ENCODE measurements around the gene TTLL10. TPM values are rescaled to one million over a fixed set of nuclear protein-coding genes. Genes with fewer than 3 reads are reported as not detected.
"Not testable (repeated sequence)": the region's sequence is repeated elsewhere in the genome, so short reads cannot be mapped to it uniquely, and the experiment has no call there.

The TTLL10 gene
- total RNA-seq, 1 experiment from 2014 or later: 4.0 TPM

DNA sequence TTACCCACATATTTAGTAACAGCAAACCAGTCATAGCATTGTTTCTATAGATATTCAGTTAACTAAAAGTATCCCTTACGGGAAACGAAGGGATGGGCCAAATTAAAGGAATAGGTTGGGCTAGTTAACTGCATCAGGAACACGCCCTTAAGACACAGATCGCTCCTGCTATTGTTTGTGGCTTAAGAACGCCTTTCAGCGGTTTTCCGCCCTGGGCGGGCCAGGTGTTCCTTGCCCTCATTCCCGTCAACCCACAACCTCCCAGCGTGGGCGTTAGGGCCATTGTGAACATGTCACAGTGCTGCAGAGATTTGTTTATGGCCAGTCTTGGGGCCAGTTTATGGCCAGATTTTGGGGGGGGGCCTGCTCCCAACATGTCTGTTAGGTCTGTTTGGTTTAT, 18.1 kb downstream of the TTLL10 start:
- ChIA-PET POLR2A (ENCODE audit: unreplicated experiment) (no interaction called here), CTCF (no interaction called here)
- Histone ChIP-seq H3K4me3 (no peak overlapping the region), H3K9me2 (ENCODE audit: insufficient read depth) (no peaks in the 10 kb centered on the region), H3K9me3 (ENCODE audit: insufficient read depth, low read depth) (no peaks in the 10 kb centered on the region), H3K27ac (no peak overlapping the region), H3K4me1 (replicated peaks; ENCODE audit: insufficient read depth) (no peaks in the 10 kb centered on the region), H4K20me1 (ENCODE audit: insufficient read depth) (no peaks in the 10 kb centered on the region), H3K79me2 (ENCODE audit: low read depth) (no peaks in the 10 kb centered on the region), H2AFZ (no peak overlapping the region), H3F3A (ENCODE audit: insufficient read depth, low read depth) (0 out of 2 replicates have a peak, but pooled peaks cover 10% of the 10 kb centered on the region), H3K4me2 (no peak overlapping the region), H3K36me3 (ENCODE audit: low read depth) (no peaks in the 10 kb centered on the region), H3K27me3 (ENCODE audit: insufficient read depth, low read depth) (no peaks in the 10 kb centered on the region)
- TF ChIP-seq EZH2 (IDR thresholded peaks at IDR 0.05; ENCODE audit: low read depth): no peak
- TF ChIP-seq, protein P1, sequence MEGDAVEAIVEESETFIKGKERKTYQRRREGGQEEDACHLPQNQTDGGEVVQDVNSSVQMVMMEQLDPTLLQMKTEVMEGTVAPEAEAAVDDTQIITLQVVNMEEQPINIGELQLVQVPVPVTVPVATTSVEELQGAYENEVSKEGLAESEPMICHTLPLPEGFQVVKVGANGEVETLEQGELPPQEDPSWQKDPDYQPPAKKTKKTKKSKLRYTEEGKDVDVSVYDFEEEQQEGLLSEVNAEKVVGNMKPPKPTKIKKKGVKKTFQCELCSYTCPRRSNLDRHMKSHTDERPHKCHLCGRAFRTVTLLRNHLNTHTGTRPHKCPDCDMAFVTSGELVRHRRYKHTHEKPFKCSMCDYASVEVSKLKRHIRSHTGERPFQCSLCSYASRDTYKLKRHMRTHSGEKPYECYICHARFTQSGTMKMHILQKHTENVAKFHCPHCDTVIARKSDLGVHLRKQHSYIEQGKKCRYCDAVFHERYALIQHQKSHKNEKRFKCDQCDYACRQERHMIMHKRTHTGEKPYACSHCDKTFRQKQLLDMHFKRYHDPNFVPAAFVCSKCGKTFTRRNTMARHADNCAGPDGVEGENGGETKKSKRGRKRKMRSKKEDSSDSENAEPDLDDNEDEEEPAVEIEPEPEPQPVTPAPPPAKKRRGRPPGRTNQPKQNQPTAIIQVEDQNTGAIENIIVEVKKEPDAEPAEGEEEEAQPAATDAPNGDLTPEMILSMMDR (conservative IDR thresholded peaks at IDR 0.05): no peak
- intact Hi-C loops (cut with micrococcal nuclease; ENCODE audit: unreplicated experiment): no loop called here
- BruUV-seq (replicated peaks): no TSS peak
- no peak for DNase-seq

DNA sequence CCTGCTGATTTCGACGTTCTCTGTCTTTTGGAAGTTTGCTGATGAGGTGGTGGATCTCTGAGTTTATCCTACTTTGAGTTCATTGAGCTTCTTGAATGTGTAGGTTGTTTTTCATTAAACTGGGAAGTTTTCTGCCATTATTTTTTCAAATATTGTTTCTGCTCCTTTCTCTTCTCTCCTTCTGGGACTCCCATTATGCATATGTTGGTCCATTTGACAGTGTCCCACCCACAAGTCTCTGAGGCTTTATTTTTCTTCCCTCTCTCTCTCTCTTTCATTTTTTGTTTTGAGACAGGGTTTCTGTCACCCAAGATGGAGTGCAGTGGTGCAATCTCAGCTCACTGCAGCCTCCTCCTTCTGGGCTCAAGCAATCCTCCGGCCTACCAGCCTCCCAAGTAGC, 21.0 kb downstream of the TTLL10 start:
- ChIA-PET POLR2A (ENCODE audit: unreplicated experiment) (no interaction called here), CTCF (no interaction called here)
- Histone ChIP-seq H3K4me3 (no peak overlapping the region), H4K20me1 (ENCODE audit: insufficient read depth) (no peaks in the 10 kb centered on the region), H3K27me3 (ENCODE audit: insufficient read depth, low read depth) (no peaks in the 10 kb centered on the region), H3K9me3 (ENCODE audit: insufficient read depth, low read depth) (no peaks in the 10 kb centered on the region), H3K9me2 (ENCODE audit: insufficient read depth) (no peaks in the 10 kb centered on the region), H3K4me1 (replicated peaks; ENCODE audit: insufficient read depth) (no peaks in the 10 kb centered on the region), H3K79me2 (ENCODE audit: low read depth) (no peaks in the 10 kb centered on the region), H3F3A (ENCODE audit: insufficient read depth, low read depth) (0 out of 2 replicates have a peak, but pooled peaks cover 6% of the 10 kb centered on the region), H3K27ac (no peak overlapping the region), H3K36me3 (ENCODE audit: low read depth) (no peaks in the 10 kb centered on the region), H2AFZ (no peak overlapping the region), H3K4me2 (no peak overlapping the region)
- intact Hi-C loops (cut with micrococcal nuclease; ENCODE audit: unreplicated experiment): no loop called here
- DNase-seq: no peak
- no TSS peak for BruUV-seq (replicated peaks)
- TF ChIP-seq, protein P1 (conservative IDR thresholded peaks at IDR 0.05): no peak
- TF ChIP-seq EZH2 (IDR thresholded peaks at IDR 0.05; ENCODE audit: low read depth): no peak

DNA sequence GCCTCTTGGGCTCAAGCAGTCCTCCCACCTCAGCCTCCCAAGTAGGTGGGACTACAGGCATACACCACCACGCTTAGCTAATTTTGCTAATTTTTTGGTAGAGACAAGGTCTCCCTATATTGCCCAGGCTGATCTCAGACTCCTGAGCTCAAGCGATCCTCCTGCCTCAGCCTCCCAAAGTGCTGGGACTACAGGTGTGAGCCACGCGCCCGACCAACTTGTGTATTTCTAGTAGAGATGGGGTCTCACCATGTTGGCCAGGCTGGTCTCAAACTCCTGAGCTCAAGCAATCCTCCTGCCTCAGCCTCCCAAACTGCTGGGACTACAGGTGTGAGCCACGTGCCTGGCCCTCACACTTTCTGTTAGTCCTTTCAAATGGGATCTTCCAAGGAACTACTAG, 22.0 kb downstream of the TTLL10 start:
- H3K9me3 ChIP-seq (ENCODE audit: insufficient read depth, low read depth); H3K36me3 ChIP-seq (ENCODE audit: low read depth); H3K79me2 ChIP-seq (ENCODE audit: low read depth); BruUV-seq (replicated peaks); H3K4me3 ChIP-seq; H2AFZ ChIP-seq; DNase-seq; H3K4me1 ChIP-seq (replicated peaks; ENCODE audit: insufficient read depth); H3F3A ChIP-seq (ENCODE audit: insufficient read depth, low read depth); H3K4me2 ChIP-seq; CTCF ChIA-PET; H3K9me2 ChIP-seq (ENCODE audit: insufficient read depth); intact Hi-C loops (cut with micrococcal nuclease; ENCODE audit: unreplicated experiment); H4K20me1 ChIP-seq (ENCODE audit: insufficient read depth); H3K27ac ChIP-seq; H3K27me3 ChIP-seq (ENCODE audit: insufficient read depth, low read depth): not testable (repeated sequence)
- POLR2A ChIA-PET (ENCODE audit: unreplicated experiment): interaction anchor here (0.7 kb wide), 1 partner anchor 9 kb away, joined by 4 read pairs; no protein-coding TSS in a partner anchor

DNA sequence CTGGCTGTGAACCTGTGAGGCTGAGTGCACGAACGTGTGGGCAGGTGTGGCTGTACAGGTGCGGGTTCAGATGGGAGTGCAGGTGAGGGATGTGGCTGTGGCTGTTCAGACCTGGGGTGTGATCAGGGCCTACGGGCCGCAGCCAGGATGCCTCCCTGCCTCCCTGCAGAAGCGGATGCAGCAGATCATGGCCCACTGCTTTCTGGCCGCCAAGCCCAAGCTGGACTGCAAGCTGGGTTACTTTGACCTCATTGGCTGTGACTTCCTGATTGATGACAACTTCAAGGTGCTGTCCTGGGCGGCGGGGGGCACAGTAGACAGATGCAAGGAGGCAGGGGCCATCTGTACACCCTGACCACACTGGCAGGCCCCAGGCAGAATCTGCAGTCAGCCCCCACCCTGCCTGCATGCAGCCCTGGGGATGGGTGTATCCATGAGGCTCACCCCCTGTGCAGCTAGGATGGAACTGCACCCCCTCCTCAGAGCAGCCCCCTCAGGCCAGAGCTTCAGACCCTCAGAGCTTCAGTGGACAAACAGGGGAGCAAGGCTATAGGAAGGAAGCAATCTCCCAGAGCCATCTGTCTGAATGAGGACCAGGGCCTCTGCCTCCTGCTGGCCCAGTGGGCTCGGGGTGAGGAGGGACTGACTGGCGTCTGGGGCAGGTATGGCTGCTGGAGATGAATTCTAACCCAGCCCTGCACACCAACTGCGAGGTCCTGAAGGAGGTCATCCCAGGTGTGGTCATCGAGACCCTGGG, 22.9 kb downstream of the TTLL10 start:
- intact Hi-C loops (cut with micrococcal nuclease; ENCODE audit: unreplicated experiment): no loop called here
- Histone ChIP-seq H3K4me3 (no peak overlapping the region), H3K9me2 (ENCODE audit: insufficient read depth) (no peaks in the 10 kb centered on the region), H3K79me2 (ENCODE audit: low read depth) (no peaks in the 10 kb centered on the region), H3K4me1 (replicated peaks; ENCODE audit: insufficient read depth) (no peaks in the 10 kb centered on the region), H3K27ac (no peak overlapping the region), H3K27me3 (ENCODE audit: insufficient read depth, low read depth) (peaks cover 13% of the 10 kb centered on the region; the same call in 1 of the 2 replicates), H3K4me2 (no peak overlapping the region), H3K9me3 (ENCODE audit: insufficient read depth, low read depth) (no peaks in the 10 kb centered on the region), H4K20me1 (ENCODE audit: insufficient read depth) (no peaks in the 10 kb centered on the region), H3F3A (ENCODE audit: insufficient read depth, low read depth) (0 out of 2 replicates have a peak, but pooled peaks cover 6% of the 10 kb centered on the region), H3K36me3 (ENCODE audit: low read depth) (no peaks in the 10 kb centered on the region), H2AFZ (no peak overlapping the region)
- TF ChIP-seq, protein P1 (conservative IDR thresholded peaks at IDR 0.05): no peak
- TF ChIP-seq EZH2 (IDR thresholded peaks at IDR 0.05; ENCODE audit: low read depth): no peak
- no TSS peak for BruUV-seq (replicated peaks)
- ChIA-PET POLR2A (ENCODE audit: unreplicated experiment) (no interaction called here), CTCF (no interaction called here)
- no peak for DNase-seq

Measured in PC-9 (cell line).